Heart right ventricle (tissue), 16 donors: Measurements from ENCODE around the gene PEX10. TPM values are rescaled to one million over a fixed set of nuclear protein-coding genes. Genes with fewer than 3 reads are reported as not detected.

Experiments
- ATAC-seq, 8 donors: fragments of 200-7000 bp; cut with Tn5 transposase; one replicate each; pipeline ENCODE4 v1.9.1; 2020; ENCODE audit warnings: mild to moderate bottlenecking in 8 of 8, moderate library complexity in 8 of 8, moderate number of reproducible peaks in 1 of 8
- DNase-seq, 2 donors: peaks; one replicate each; pipeline ENCODE4 v3.0.0-alpha.2; 2020
- H3K27ac ChIP-seq, 10 donors: fragments of 200-600 bp; sonication (generic) in 2 of 10; one replicate each; pipeline versions ENCODE4 v1.5.0 to v1.8.0; 2020 to 2022; ENCODE audit warnings: mild to moderate bottlenecking in 3 of 10
- H3K27me3 ChIP-seq, 7 donors: fragments of 200-600 bp; one replicate each; pipeline ENCODE4 v1.8.0; 2021 to 2022; ENCODE audit warnings: mild to moderate bottlenecking in 2 of 7
- H3K36me3 ChIP-seq, 9 donors: fragments of 200-600 bp; sonication (generic) in 1 of 9; one replicate each; pipeline versions ENCODE4 v1.5.0 to v1.8.0; 2020 to 2022; ENCODE audit warnings: mild to moderate bottlenecking in 2 of 9
- H3K4me1 ChIP-seq, 9 donors: fragments of 200-600 bp; sonication (generic) in 1 of 9; one replicate each; pipeline versions ENCODE4 v1.5.0 to v1.8.0; 2020 to 2022; ENCODE audit warnings: mild to moderate bottlenecking in 4 of 9
- H3K4me3 ChIP-seq, 10 donors: fragments of 200-600 bp; sonication (generic) in 2 of 10; one replicate each; pipeline versions ENCODE4 v1.5.0 to v1.8.0; 2020 to 2022; ENCODE audit warnings: mild to moderate bottlenecking in 7 of 10, moderate library complexity in 2 of 10
- H3K9me3 ChIP-seq, 11 donors: fragments of 200-600 bp in 10 of 11; sonication (generic) in 2 of 11; one replicate each; pipeline versions ENCODE4 v1.5.0 to v1.8.0; 2013 to 2022; ENCODE audit warnings: mild to moderate bottlenecking in 2 of 11, control low read depth in 1 of 11, moderate library complexity in 1 of 11
- CTCF ChIP-seq, 9 donors: fragments of 200-600 bp; sonication (generic) in 2 of 9; IDR thresholded peaks; one replicate each; pipeline versions ENCODE4 v1.5.0 to v1.8.0; 2021 to 2022; ENCODE audit warnings: antibody characterized with exemption in 9 of 9, mild to moderate bottlenecking in 5 of 9, moderate library complexity in 1 of 9
- WGBS, 2 donors: extraction: QIAGEN DNeasy Blood & Tissue Kit; methylation state at CpG; one replicate each; pipeline ENCODE4 v1.1.7; 2013; ENCODE audit warnings: inconsistent platforms in 1 of 2; 5-methylcytosine and 5-hydroxymethylcytosine counted together
- intact Hi-C, 10 donors: fragments of 100-400 bp; cut with DNase I; formaldehyde crosslinking; loops; one replicate each; pipeline versions ENCODE4 v1.11.1 to v1.14.2; 2022
- polyA plus RNA-seq, 2 donors: library from polyadenylated mRNA; stranded (reverse); fragments of 200-250 nt; gene quantifications; one replicate each; pipeline ENCODE4 v1.2.3, GENCODE V29; 2013
- total RNA-seq, 10 donors: library from RNA; stranded (reverse); fragmentation: NEBNext Ultra II Directional in 3 of 10; extraction: Animal tissue kit (Norgen Biotek cat#: 25700) in 3 of 10; gene quantifications; one replicate each; pipeline versions ENCODE4 v1.2.1 to v1.2.4, GENCODE V29; 2021 to 2023
- donor health status: Arrhythmogenic right ventricular cardiomyopathy.
- donor health status: ischemic (EF 13 %, LVEDD 7.1; RV severe dilation, severe dysfunction).
- donor health status: healthy with polysubstance abuse.
- donor health status: DM: no; HTN: yes; CAD: no.
- donor health status: DM: no; HTN: no; CAD: no.
- donor health status: ischemic (EF 25% LVEDD 6.9; RV normal size, moderate dysfunction).
- donor health status: ischemic (EF 25% LVEDD 5.7; RV mildly dilated, moderate dysfunction).
- donor health status: healthy.
- donor health status: DM: yes; HTN: yes; CAD: no.
- donor health status: Ischemic cardiomyopathy.
- donor health status: ischemic (EF 35%, LVEDD 5.7; RV mildly dilated, moderate dysfunction).
- donor health status: nonischemic (EF 11% LVEDD 7.7; RV severe dilation, severe dysfunction).
- donor health status: DM: yes; HTN: yes; CAD: no.
- donor health status: PGD.
- donor health status: ischemic (EF 29% LVEDD 5.4; RV normal size, mild dysfunction).
- donor health status: nonischemic (EF 23%, LVEDD 6.1; RV moderate dilation, normal function).

Gene PEX10
- total and polyA plus RNA-seq, 12 donors, result 13.7 to 26.0 (median 18.5) TPM

DNA sequence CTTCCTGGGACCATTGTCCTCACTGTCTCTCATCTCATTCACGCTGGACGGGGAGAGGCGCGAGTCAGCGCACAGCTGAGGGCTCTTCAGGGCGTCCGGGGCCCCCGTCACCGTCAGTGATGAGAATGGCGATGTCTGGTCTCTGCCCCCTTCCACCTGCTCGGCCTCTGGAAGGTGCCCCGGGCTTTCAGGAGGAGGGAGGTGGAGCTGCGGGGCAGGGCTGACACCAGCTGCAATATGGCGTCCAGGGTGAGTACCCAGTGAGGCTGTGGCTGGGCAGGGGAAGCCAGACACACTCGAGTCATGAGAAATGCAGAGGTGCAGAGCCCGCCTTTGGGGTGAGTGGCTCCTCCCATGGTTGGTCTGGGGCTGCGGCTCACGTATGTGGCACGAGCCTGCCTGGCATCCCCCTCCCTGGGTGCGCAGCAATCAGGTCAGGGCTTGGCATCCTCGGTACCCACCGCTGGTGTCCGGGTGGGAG is 36.1 kb downstream of the PEX10 start:
- peaks cover 0 to 8% (median 0%) of the 10 kb centered on the region in 9 donors for H3K36me3 ChIP-seq
- DNase-seq (no peak), ATAC-seq (no peak)
- H3K9me3 ChIP-seq, result no peaks in the 10 kb centered on the region
- 87 to 89% methylated on average over 23 of the region's 23 CpGs for WGBS, 2 donors
- H3K27ac ChIP-seq, result no peak overlapping the region
- TF ChIP-seq CTCF (IDR thresholded peaks at IDR 0.05), result no peak
- intact Hi-C loops, result loop anchor here in 2 of 10 donors (5.0 to 10.0 kb wide), 2 partner anchors 44 to 52 kb away; no protein-coding TSS in a partner anchor
- H3K4me1 ChIP-seq, result peaks cover under 1 to 5% (median 4%) of the 10 kb centered on the region in 9 donors
- no peaks in the 10 kb centered on the region for H3K27me3 ChIP-seq
- H3K4me3 ChIP-seq, result no peak overlapping the region

DNA sequence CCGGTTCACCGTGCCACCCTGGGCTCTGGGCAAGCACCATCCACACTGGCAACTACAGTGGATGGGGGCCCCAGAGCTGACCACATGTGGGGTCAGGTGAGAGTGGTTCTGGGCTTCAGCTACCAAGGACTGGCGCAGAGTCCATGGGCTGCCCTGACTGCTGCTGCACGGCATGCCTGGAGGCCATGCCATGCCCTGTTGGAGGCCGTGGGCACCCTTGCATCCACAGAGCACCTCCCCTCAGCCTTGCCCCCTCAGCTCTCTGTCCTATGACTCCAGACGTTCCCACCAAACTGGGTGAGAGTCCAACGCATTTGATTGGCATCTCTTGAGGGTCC is 36.5 kb downstream of the PEX10 start:
- WGBS, 2 donors, result 84 to 88% methylated on average over 7 of the region's 7 CpGs
- DNase-seq, result no peak
- no peak overlapping the region for H3K4me3 ChIP-seq
- no peak for ATAC-seq
- intact Hi-C loops, result loop anchor here in 2 of 10 donors (5.0 to 10.0 kb wide), 2 partner anchors 44 to 51 kb away; no protein-coding TSS in a partner anchor
- no peak for TF ChIP-seq CTCF (IDR thresholded peaks at IDR 0.05)
- H3K36me3 ChIP-seq, result peaks cover 0 to 8% (median 0%) of the 10 kb centered on the region in 9 donors
- no peaks in the 10 kb centered on the region for H3K9me3 ChIP-seq
- H3K27me3 ChIP-seq, result no peaks in the 10 kb centered on the region
- peaks cover 0 to under 1% (median 0%) of the 10 kb centered on the region in 9 donors for H3K4me1 ChIP-seq
- no peak overlapping the region for H3K27ac ChIP-seq

GRCh38 chr1:2375246-2375922 is 37.0 kb downstream of the PEX10 start:
- no peaks in the 10 kb centered on the region for H3K4me1 ChIP-seq
- no peak for ATAC-seq
- no peaks in the 10 kb centered on the region for H3K27me3 ChIP-seq
- H3K9me3 ChIP-seq, result no peaks in the 10 kb centered on the region
- H3K27ac ChIP-seq, result no peak overlapping the region
- DNase-seq, result no peak
- WGBS, 2 donors, result 86 to 90% methylated on average over 23 of the region's 23 CpGs
- no peak overlapping the region for H3K4me3 ChIP-seq
- H3K36me3 ChIP-seq, result peaks cover 0 to 9% (median 0%) of the 10 kb centered on the region in 9 donors
- intact Hi-C loops, result loop anchor here in 2 of 10 donors (5.0 to 10.0 kb wide), 2 partner anchors 43 to 51 kb away; no protein-coding TSS in a partner anchor
- no peak for TF ChIP-seq CTCF (IDR thresholded peaks at IDR 0.05)

GRCh38 chr1:2374252-2375155 is 37.9 kb downstream of the PEX10 start:
- no peak overlapping the region for H3K27ac ChIP-seq
- no peaks in the 10 kb centered on the region for H3K9me3 ChIP-seq
- TF ChIP-seq CTCF (IDR thresholded peaks at IDR 0.05), result no peak
- no peaks in the 10 kb centered on the region for H3K27me3 ChIP-seq
- ATAC-seq (no peak), DNase-seq (no peak)
- intact Hi-C loops, result loop anchor here in 3 of 10 donors (5.0 to 10.0 kb wide), 3 partner anchors 42 to 50 kb away; no protein-coding TSS in a partner anchor
- 84 to 92% methylated on average over 17 of the region's 17 CpGs for WGBS, 2 donors
- H3K36me3 ChIP-seq, result peaks cover 0 to 18% (median 0%) of the 10 kb centered on the region in 9 donors
- no peak overlapping the region for H3K4me3 ChIP-seq
- no peaks in the 10 kb centered on the region for H3K4me1 ChIP-seq
